CD4-positive, alpha-beta T cell treated with Interleukin-4 for 1 hour (primary cell): Measurements from ENCODE around the gene ENTREP1.

Experiments used
- DNase-seq, 2 donors: peaks; one replicate each; pipeline ENCODE4 v3.0.0-alpha.2; 2020 to 2022

ENTREP1 gene

GRCh38 chr9:69323861-69324260 is 1.2 kb upstream of the ENTREP1 start:
- DNase-seq = no peak

DNA sequence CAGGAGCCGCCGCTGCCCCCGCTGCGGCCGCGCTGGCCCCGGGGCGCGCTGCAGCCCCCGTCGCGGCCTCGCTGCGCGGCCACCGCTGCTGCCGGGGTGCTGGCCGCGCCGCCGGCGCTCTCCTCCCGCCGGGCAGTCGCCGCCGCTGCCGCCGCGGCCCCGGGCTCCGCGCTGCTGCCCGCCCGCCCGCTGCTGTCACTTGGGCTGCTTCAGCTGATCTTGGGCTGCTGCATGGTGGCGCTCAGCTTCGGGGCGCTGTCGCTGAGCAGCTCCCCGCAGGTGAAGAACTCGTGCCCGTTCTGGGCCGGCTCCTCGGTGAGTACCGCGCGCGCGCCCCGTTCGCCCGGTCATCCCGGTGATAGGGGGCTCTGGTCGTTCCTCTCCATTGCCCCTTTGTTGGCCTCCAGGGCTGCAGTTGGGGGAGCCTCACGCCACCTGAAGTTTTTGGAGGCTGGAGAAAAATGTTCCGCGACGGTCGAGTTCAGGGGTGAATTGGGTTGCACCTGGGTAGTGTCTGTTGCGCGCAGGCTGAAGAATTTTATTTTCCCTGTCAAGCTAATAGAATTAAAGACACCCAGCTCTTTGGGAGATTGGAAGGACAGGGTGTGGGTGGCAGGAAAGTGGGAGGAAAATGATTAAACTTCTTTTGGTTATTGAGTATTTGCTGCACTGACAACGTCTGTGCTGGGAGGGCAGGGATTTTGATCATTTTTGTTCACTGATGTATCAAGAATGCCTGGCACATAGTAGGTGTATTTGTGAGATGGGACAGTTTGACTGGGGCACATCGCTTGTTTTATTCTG is 596 bp downstream of the ENTREP1 start:
- DNase-seq = no peak

DNA sequence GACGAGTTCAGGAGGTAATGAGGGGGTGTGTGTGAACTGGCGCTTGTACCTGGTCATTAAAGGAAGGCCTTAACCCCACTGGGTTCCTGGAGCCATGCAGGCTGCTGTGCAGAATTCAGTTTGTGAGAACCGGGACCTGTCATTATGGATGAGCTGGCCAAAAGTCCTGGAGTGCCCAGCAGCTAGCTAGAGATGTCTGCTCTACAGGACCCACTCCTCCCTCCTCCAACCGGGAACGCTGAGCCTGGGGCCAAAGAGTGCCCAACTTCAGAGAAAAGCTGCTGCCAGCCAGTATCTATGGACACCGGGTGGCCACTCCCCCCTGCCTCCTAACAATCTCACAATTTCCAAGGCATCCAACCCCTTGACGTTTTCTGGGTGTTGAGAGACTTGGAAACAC is 1.2 kb downstream of the ENTREP1 start:
- DNase-seq = no peak

- no peak for DNase-seq
These were observed 5.6 kb downstream of the ENTREP1 start for GRCh38 chr9:69330580-69330979.

DNA sequence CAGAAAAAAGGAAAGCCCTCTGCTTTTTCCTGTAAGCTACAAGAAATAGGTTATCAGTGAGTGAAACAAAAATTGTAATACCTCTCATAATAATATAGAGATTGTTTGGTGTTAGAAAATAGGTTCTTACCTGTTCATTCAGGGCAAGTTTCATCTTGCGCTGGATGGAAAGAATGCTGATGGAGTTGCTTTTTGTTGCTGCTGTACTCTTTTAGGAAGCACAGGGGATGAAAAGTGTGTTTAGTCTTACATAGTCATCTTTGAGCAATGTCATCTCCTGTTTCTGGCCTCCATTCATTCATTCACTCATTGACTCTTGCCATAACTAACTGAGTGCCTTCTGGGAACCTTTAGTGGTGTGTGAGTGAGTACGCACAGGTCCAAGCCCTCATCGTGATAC is 6.4 kb downstream of the ENTREP1 start:
- no peak for DNase-seq

- DNase-seq = no peak
These were observed 7.2 kb downstream of the ENTREP1 start for GRCh38 chr9:69332067-69332685.

- DNase-seq = no peak
These were observed 8.7 kb downstream of the ENTREP1 start for GRCh38 chr9:69333716-69334115.

DNA sequence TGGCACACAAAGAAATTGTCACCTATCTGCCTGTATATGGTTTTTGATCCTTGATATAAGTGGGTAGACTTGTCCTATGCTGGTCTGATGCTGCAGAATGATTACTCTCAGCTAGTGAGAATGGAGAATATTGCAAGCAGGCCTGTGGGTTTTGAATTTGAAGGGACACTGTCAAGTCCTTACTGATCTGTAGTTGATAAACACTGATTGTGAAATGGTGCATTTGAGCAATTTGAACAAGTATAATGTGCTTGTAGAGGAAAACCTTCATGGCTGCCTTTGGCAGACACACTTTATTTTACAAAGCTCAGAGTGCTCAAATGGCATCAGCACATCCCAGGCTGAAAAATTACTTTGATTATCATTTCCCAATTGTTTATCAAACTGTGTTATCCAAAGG is 9.3 kb downstream of the ENTREP1 start:
- no peak for DNase-seq

DNA sequence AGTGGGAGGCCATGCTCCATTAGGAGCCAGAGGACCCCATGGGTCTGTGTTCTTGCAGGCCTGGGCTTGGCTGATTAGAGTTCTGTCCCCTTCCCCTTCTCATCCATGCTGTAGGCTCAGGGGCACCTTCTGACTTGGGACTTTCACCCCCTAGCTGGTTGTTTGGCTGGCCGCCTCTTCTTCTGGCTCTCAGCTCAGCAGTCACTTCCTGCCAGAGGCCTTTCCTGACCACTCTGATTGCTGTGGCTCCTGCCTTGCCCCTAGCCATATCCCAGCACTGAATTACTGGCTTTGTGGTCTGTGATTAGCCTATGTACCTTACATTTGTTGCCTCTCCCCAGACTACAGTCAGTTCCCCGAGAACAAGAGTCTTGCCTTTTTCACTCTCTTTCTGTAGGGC is 14.6 kb downstream of the ENTREP1 start:
- DNase-seq = no peak

- DNase-seq = no peak
These were observed 15.6 kb downstream of the ENTREP1 start for GRCh38 chr9:69340631-69341030.

GRCh38 chr9:69342769-69343168 is 17.8 kb downstream of the ENTREP1 start:
- no peak for DNase-seq

DNA sequence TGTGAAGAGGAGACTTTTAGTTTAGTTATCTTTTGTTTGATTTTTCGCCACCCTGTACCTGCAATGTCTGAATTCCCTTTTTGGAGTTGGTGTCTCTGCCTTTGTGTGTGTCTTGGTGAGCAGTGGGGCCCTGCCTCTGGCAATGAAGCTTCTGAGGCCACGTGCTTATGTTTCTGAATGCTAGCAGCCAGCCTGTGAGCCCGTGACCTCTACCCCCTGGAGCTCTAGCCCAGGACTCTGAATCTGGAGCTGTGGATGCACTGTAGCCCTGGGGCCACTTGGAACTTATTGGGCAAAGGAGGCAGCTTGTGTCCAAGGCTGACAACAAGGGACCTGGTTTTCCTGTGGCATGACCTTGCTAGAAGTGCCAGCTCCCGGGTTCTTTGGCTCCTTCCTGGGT is 19.4 kb downstream of the ENTREP1 start:
- no peak for DNase-seq

DNA sequence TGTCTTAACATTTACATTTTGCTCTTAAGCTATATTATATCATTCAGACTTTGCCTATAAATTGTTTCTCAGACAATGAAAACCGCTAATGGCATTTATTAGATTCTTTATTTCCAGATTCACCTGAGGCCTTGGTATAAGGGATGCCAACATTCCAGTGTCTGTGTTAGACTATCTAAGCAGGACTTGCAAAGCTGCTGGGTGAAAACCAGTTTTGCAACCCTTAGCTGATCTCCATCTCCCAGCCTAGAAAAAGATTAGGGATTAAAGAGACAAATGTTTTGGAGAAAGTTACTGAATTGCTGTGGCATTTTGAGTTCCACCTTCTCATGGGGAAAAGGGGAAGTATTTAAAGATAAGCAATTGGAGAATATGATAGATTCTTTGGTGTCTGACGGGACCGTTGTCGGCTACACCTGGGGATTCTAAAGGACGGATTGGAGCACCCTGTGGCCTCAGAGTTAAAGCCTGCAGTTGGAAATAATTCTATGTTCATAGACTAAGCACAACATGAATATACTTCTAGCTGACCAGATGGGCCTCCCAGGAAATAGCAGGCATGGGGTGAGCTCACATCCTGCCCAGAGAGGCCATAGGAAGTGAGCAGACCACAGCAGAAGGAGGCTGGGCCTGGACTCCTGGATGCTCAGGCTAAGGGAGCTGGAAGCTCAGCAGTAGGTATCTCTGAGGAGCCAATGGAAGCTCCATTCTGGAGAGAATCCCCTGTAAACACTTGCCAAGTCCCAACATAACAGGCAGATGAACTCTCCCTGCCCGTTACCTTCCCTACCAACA is 21.8 kb downstream of the ENTREP1 start:
- DNase-seq = no peak

- DNase-seq = no peak
These were observed 22.6 kb downstream of the ENTREP1 start for GRCh38 chr9:69347607-69348006.

GRCh38 chr9:69351227-69351626 is 26.2 kb downstream of the ENTREP1 start:
- no peak for DNase-seq

DNA sequence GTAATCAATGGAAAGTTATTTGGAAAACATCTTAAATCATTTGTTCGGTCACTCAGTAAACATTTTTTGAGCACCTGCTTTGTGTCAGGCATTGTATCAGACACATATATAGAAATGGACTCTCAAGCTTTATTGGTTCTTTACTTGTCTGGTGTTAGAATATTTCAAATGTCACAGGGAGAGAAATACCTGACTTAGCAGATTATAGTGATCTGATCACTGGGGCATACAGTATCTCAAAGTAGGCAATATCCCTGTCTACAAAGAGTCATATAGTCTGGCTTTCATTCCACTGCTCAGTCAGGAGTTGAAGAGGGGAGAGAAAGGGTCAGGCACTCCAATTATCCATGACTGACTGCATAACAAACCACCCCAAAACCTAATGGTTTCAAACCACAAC is 30.2 kb downstream of the ENTREP1 start:
- DNase-seq = no peak

DNA sequence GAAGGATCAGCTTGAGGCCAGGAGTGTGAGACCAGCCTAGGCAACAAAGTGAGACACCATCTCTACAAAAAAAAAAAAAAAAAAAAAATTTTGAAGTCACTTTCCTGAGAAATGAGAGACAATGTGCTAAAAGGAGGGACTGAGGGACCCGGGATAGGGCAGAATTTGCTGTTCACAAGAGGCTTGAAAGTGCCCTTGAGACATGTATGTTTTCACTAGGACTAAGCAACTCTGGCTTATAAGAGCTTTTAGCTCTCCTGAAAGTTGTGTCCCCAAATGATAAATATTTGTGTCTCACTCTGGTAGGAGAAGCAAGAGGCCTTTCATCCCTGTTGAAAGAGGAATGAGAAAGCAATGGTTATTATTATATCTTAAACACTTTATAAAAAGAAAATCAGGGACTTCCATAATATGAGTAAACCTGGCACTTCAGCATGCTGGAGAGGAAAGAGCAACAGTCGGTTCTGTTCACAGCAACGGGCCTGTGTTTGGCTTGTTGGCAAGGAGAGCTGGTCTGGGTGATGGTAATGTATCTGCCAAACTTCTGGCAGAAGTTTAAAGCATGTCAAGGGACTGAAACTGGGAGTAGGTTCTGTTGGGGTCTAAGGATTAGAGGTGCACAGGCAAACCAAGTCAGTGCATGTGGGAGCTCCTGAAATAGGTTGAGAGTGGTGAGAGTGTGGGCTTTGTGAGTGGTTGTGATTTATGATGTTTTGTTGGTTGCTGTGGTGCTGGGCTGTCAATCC is 32.2 kb downstream of the ENTREP1 start:
- DNase-seq = no peak

- DNase-seq = no peak
These were observed 32.8 kb downstream of the ENTREP1 start for GRCh38 chr9:69357821-69358220.

DNA sequence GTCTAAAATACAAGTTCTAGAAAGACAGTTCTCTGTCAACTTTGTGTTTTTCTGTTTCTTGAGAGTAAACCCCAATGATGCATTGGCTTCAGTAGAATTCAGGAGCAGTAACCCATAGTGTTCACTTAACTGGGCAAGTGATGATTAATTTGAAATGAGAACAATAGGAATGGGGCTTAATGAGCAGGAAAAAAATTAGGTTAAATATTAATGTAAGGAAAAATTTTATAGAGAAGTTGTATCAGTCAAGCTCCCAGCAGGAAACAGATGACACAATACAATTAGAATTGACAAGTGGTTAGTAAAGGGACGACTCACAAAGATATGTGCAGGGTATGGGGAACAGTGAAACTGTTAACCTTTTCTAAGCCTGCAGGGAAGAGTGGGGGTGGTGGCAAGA is 38.2 kb downstream of the ENTREP1 start:
- no peak for DNase-seq

GRCh38 chr9:69364510-69365150 is 39.6 kb downstream of the ENTREP1 start:
- no peak for DNase-seq

DNA sequence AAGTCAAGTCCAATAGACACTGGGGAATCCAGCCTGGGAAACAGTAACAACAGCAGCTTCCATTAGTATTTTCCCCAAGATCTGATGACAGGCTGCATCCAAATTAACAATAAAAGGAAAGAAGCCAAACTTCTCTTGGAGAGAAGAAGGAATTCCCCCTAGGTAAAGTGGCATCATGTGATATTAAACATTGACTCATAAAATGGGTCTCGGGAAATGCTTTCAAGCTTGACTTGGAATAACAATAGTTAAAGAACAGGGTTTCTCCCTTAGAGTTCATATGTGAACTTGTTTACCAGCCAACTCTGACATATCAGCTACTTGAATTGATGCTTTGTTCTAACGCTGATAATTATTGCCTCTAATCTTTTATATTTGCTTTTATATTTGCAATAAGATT is 45.4 kb downstream of the ENTREP1 start:
- DNase-seq = no peak

GRCh38 chr9:69371001-69371400 is 46.0 kb downstream of the ENTREP1 start:
- DNase-seq = no peak

GRCh38 chr9:69376651-69377050 is 51.6 kb downstream of the ENTREP1 start:
- DNase-seq = no peak
